ENCODE data around the gene P2RX3. TPM values are rescaled to one million over a fixed set of nuclear protein-coding genes. Genes with fewer than 3 reads are reported as not detected.

The P2RX3 gene
- total and polyA plus RNA-seq, 10 of the 15 experiments (the other 5 are each of a cell fraction or from before 2014, with no cell fraction given): 0.05 to 0.12 TPM; not detected in 8

DNA sequence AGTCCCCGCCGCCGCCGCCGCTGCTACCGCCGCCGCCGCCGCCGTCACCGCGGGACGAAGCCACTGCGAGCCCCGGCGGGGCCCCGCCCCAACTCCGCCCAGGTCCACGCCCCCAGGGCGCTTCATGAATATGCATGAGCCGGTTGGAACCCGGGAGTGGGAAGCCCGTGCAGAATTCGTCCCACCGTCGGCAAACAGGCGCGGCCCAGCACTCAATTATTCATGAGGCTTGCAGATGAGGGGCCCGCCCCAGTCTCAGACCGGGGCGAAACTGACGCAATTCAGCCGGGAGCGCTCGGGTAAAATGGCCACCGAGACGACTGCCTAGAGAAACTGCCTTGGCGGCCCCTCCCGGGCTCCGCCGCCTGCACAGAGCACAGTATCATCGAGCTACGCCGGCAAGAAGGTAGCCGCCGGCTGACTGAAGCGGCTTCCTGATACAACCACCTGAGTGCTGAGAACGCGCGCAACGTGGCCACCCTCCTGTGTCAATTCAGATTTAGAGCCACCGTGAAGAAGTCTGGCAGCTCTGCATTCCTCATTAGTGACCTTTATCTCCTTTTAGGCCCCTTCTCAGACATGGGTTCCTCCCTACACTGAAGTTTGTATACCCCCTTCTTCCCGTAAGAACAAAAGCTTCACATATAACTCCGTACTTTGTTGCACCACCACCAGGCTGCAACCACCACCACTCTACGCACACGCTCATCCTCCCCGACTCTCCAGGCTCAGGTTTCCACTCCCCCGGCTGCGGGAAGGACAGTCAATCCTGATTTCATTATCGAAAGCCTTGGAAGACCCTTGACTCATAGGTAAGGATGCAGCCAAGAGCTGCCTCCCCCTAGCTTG lies 13.0 kb upstream of the P2RX3 start, which contains the start of gene TNKS1BP1:
Gene TNKS1BP1, minus strand, starts transcription at position 67 of the 849 bp plus-strand sequence. CDS start 3,067 bp downstream, outside the sequence.
- ChIA-PET CTCF (interaction anchor here (1.0 to 1.7 kb wide), 6 partner anchors 9 to 203 kb away, joined by 3 to 13 read pairs (median 6); partner anchors contain the start of genes P2RX3 and SSRP1), RAD21 (ENCODE audit: unreplicated experiment) (interaction anchor here (1.2 to 3.0 kb wide), 3 partner anchors 10 to 101 kb away, joined by 5 to 14 read pairs (median 6); partner anchors contain the start of gene SSRP1), SMC1A (ENCODE audit: uncharacterized antibody, unreplicated experiment) (interaction anchor here (0.7 to 2.7 kb wide), 4 partner anchors 11 to 133 kb away, joined by 3 to 20 read pairs (median 4); partner anchors contain the start of gene SSRP1), POLR2A (interaction anchor here (0.7 to 3.5 kb wide), 5 partner anchors 10 to 101 kb away, joined by 3 to 35 read pairs (median 3); partner anchors contain the start of genes SLC43A3 and SSRP1)
- Histone ChIP-seq H3K9me3 (replicated peaks; ENCODE audit: control insufficient read depth, insufficient read depth, low read length) (no peaks in the 10 kb centered on the region), H2AFZ (ENCODE audit: control insufficient read depth, low read depth, low read length) (peak within 1 kb of the TSS; percentile 77), H3K27me3 (replicated peaks in 1 of 2; ENCODE audit: control insufficient read depth in 2 of 2, insufficient read depth in 2 of 2, low read length in 1 of 2) (no peaks in the 10 kb centered on the region), H3K9ac (ENCODE audit: control insufficient read depth, insufficient read depth, low read length) (peak within 1 kb of the TSS; percentile 75), H3K36me3 (ENCODE audit: control insufficient read depth in 2 of 2, insufficient read depth in 2 of 2, low read length in 1 of 2) (peaks cover 13 to 20% of the 10 kb centered on the region in 2 experiments; a peak in 3 of 4 replicates), H3K4me2 (ENCODE audit: control insufficient read depth, insufficient read depth) (peak within 1 kb of the TSS; percentile 91), H3K4me1 (ENCODE audit: control insufficient read depth, insufficient read depth, low read length) (peaks cover 22% of the 10 kb centered on the region), H3K79me2 (ENCODE audit: control insufficient read depth, insufficient read depth, low read length) (no peaks in the 10 kb centered on the region), H3K4me3 (peak within 1 kb of the TSS; percentile 51), H4K20me1 (ENCODE audit: control insufficient read depth, insufficient read depth) (no peaks in the 10 kb centered on the region), H3K27ac (ENCODE audit: control insufficient read depth, insufficient read depth) (peak within 1 kb of the TSS; percentile 81)
- in situ Hi-C loops (cut with MboI): loop anchor here (25.0 kb wide), 2 partner anchors 1187 to 1262 kb away; partner anchors contain the start of genes LPXN, OR5B21 and ZFP91
- intact Hi-C loops (cut with micrococcal nuclease; ENCODE audit: unreplicated experiment): no loop called here
- DNase-seq (ENCODE audit: low read depth, low spot score) (peak; percentile 56), FAIRE-seq (peak; percentile 89), ATAC-seq (peak; percentile 87)
- BruUV-seq (replicated peaks): TSS peak; percentile 98
- under 1% methylated on average over 42 of the region's 61 CpGs for WGBS (ENCODE audit: insufficient coverage, insufficient replicate concordance, low lambda C conversion rate, missing lambda C conversion rate)
- TF ChIP-seq NR2C1 (IDR thresholded peaks at IDR 0.05): peak; percentile 24
- no peak for TF ChIP-seq RAD51 (IDR thresholded peaks at IDR 0.05)
- TF ChIP-seq, protein P1, sequence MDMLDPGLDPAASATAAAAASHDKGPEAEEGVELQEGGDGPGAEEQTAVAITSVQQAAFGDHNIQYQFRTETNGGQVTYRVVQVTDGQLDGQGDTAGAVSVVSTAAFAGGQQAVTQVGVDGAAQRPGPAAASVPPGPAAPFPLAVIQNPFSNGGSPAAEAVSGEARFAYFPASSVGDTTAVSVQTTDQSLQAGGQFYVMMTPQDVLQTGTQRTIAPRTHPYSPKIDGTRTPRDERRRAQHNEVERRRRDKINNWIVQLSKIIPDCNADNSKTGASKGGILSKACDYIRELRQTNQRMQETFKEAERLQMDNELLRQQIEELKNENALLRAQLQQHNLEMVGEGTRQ (IDR thresholded peaks at IDR 0.05; ENCODE audit: borderline replicate concordance, low read depth, low read length): no peak
- peak; percentile 90 for TF ChIP-seq POLR2A (IDR thresholded peaks at IDR 0.05; ENCODE audit: low read depth, low read length)
- no peak for TF ChIP-seq CBX3 (IDR thresholded peaks at IDR 0.05; ENCODE audit: borderline replicate concordance, low read depth)
- TF ChIP-seq MXI1 (IDR thresholded peaks at IDR 0.05; ENCODE audit: low read depth, low read length): peak; percentile 55; the same call in 1 of the 2 replicates
- TF ChIP-seq IKZF1 (conservative IDR thresholded peaks at IDR 0.05): peak; percentile 51; the same call in 1 of the 2 replicates
- TF ChIP-seq, protein P2, sequence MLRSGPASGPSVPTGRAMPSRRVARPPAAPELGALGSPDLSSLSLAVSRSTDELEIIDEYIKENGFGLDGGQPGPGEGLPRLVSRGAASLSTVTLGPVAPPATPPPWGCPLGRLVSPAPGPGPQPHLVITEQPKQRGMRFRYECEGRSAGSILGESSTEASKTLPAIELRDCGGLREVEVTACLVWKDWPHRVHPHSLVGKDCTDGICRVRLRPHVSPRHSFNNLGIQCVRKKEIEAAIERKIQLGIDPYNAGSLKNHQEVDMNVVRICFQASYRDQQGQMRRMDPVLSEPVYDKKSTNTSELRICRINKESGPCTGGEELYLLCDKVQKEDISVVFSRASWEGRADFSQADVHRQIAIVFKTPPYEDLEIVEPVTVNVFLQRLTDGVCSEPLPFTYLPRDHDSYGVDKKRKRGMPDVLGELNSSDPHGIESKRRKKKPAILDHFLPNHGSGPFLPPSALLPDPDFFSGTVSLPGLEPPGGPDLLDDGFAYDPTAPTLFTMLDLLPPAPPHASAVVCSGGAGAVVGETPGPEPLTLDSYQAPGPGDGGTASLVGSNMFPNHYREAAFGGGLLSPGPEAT (IDR thresholded peaks at IDR 0.05; ENCODE audit: low read depth): 0 out of 2 replicates have a peak, but pooled peaks have one; percentile 25
- peak; percentile 89; the same call in 1 of the 2 replicates for TF ChIP-seq ZNF207 (IDR thresholded peaks at IDR 0.05; ENCODE audit: borderline replicate concordance)
- TF ChIP-seq POU2F2 (IDR thresholded peaks at IDR 0.05; ENCODE audit: borderline replicate concordance, low read depth, low read length): peak; percentile 100
- TF ChIP-seq BHLHE40 (IDR thresholded peaks at IDR 0.05; ENCODE audit: borderline replicate concordance in 1 of 2, low read depth in 2 of 2, low read length in 1 of 2): peak; percentile 58 to 86; a peak in 3 of 4 replicates
- TF ChIP-seq PML (IDR thresholded peaks at IDR 0.05; ENCODE audit: low read length): peak; percentile 94
- TF ChIP-seq, protein P3, sequence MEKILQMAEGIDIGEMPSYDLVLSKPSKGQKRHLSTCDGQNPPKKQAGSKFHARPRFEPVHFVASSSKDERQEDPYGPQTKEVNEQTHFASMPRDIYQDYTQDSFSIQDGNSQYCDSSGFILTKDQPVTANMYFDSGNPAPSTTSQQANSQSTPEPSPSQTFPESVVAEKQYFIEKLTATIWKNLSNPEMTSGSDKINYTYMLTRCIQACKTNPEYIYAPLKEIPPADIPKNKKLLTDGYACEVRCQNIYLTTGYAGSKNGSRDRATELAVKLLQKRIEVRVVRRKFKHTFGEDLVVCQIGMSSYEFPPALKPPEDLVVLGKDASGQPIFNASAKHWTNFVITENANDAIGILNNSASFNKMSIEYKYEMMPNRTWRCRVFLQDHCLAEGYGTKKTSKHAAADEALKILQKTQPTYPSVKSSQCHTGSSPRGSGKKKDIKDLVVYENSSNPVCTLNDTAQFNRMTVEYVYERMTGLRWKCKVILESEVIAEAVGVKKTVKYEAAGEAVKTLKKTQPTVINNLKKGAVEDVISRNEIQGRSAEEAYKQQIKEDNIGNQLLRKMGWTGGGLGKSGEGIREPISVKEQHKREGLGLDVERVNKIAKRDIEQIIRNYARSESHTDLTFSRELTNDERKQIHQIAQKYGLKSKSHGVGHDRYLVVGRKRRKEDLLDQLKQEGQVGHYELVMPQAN (conservative IDR thresholded peaks at IDR 0.05): 0 out of 2 replicates have a peak, but pooled peaks have one; percentile 8
- 0 out of 2 replicates have a peak, but pooled peaks have one; percentile 15 for TF ChIP-seq SIN3A (IDR thresholded peaks at IDR 0.05; ENCODE audit: low read depth, low read length)
- peak; percentile 70; the same call in 1 of the 2 replicates for TF ChIP-seq SMAD5 (IDR thresholded peaks at IDR 0.05; ENCODE audit: low read depth)
- no peak for TF ChIP-seq ZZZ3 (IDR thresholded peaks at IDR 0.05; ENCODE audit: control insufficient read depth, insufficient read length, low read depth)
